ENCODE results near the gene UGT1A10. TPM values are rescaled to one million over a fixed set of nuclear protein-coding genes. Genes with fewer than 3 reads are reported as not detected.
A peak's percentile ranks its signal among the peaks of the same experiment; 100 is the strongest.
"Not testable (repeated sequence)": the region's sequence is repeated elsewhere in the genome, so short reads cannot be mapped to it uniquely, and the experiment has no call there.

The UGT1A10 gene
- total RNA-seq, 1 donor from 2014 or later, result not detected

GRCh38 chr2:233620204-233620603 lies 16.0 kb upstream of the UGT1A10 start:
- Histone ChIP-seq H3K4me3 (ENCODE audit: low read depth, low read length) (no peak overlapping the region), H3K36me3 (ENCODE audit: control insufficient read depth, insufficient read depth, low read length) (no peaks in the 10 kb centered on the region), H3K27me3 (ENCODE audit: control insufficient read depth, insufficient read depth, low read length) (no peaks in the 10 kb centered on the region)
- no peak for DNase-seq (ENCODE audit: low read depth)
- FAIRE-seq, result no peak
- no peak for TF ChIP-seq CTCF (IDR thresholded peaks at IDR 0.05; ENCODE audit: insufficient read depth, low read length, severe bottlenecking)

DNA sequence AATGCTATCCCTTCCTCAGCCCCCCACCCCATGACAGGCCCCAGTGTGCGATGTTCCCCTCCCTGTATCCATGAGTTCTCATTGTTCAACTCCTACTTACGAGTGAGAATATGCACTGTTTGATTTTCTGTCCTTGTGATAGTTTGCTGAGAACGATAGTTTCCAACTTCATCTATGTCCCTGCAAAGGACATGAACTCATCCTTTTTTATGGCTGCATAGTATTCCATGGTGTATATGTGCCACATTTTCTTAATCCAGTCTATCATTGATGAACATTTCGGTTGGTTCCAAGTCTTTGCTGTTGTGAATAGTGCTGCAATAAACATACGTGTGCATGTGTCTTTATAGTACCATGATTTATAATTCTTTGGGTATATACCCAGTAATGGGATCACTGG lies 14.4 kb upstream of the UGT1A10 start:
- DNase-seq (ENCODE audit: low read depth); H3K4me3 ChIP-seq (ENCODE audit: low read depth, low read length); FAIRE-seq; H3K27me3 ChIP-seq (ENCODE audit: control insufficient read depth, insufficient read depth, low read length); H3K36me3 ChIP-seq (ENCODE audit: control insufficient read depth, insufficient read depth, low read length): not testable (repeated sequence)

- DNase-seq (ENCODE audit: low read depth) (no peak), FAIRE-seq (no peak)
- no peaks in the 10 kb centered on the region for H3K36me3 ChIP-seq (ENCODE audit: control insufficient read depth, insufficient read depth, low read length)
- no peak for TF ChIP-seq CTCF (IDR thresholded peaks at IDR 0.05; ENCODE audit: insufficient read depth, low read length, severe bottlenecking)
- H3K27me3 ChIP-seq (ENCODE audit: control insufficient read depth, insufficient read depth, low read length), result no peaks in the 10 kb centered on the region
- no peak overlapping the region for H3K4me3 ChIP-seq (ENCODE audit: low read depth, low read length)
Observed at GRCh38 chr2:233627331-233628025, 8.8 kb upstream of the UGT1A10 start.

DNA sequence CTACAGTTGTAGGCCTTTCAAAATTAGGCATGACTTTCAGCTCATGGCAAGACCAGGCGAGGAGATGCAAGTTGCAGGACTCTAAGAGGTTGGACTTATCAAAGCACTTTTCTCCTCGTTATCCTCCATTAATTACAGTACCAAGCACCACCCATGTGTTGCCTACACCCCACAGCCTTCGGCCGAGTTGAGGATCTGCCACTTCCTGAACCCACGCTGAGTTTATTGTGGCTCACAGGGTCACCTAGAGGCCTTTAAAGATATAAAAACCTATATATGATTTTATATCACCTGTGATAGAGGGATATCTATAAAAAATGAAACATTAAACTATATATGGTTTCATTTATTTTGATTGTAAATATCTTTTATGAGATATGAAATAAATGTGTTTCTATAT lies 2.6 kb downstream of the UGT1A10 start:
- TF ChIP-seq CTCF (IDR thresholded peaks at IDR 0.05; ENCODE audit: insufficient read depth, low read length, severe bottlenecking), result no peak
- DNase-seq (ENCODE audit: low read depth), result peak; percentile 11
- no peak for FAIRE-seq
- Histone ChIP-seq H3K27me3 (ENCODE audit: control insufficient read depth, insufficient read depth, low read length) (no peaks in the 10 kb centered on the region), H3K4me3 (ENCODE audit: low read depth, low read length) (no peak overlapping the region), H3K36me3 (ENCODE audit: control insufficient read depth, insufficient read depth, low read length) (no peaks in the 10 kb centered on the region)

- Histone ChIP-seq H3K36me3 (ENCODE audit: control insufficient read depth, insufficient read depth, low read length) (no peaks in the 10 kb centered on the region), H3K27me3 (ENCODE audit: control insufficient read depth, insufficient read depth, low read length) (no peaks in the 10 kb centered on the region), H3K4me3 (ENCODE audit: low read depth, low read length) (no peak overlapping the region)
- no peak for DNase-seq (ENCODE audit: low read depth)
- no peak for TF ChIP-seq CTCF (IDR thresholded peaks at IDR 0.05; ENCODE audit: insufficient read depth, low read length, severe bottlenecking)
- FAIRE-seq, result no peak
Observed at GRCh38 chr2:233639860-233640259, 3.6 kb downstream of the UGT1A10 start.

- peak; percentile 54 for DNase-seq (ENCODE audit: low read depth)
Observed at GRCh38 chr2:233643128-233643527, 6.9 kb downstream of the UGT1A10 start.

GRCh38 chr2:233646033-233646432 lies 9.8 kb downstream of the UGT1A10 start:
- H3K27me3 ChIP-seq (ENCODE audit: control insufficient read depth, insufficient read depth, low read length); DNase-seq (ENCODE audit: low read depth); FAIRE-seq; H3K36me3 ChIP-seq (ENCODE audit: control insufficient read depth, insufficient read depth, low read length); H3K4me3 ChIP-seq (ENCODE audit: low read depth, low read length): not testable (repeated sequence)

More at GRCh38 chr2:233643128-233643527, 6.9 kb downstream of the UGT1A10 start:
- peak; percentile 56 for TF ChIP-seq CTCF (IDR thresholded peaks at IDR 0.05; ENCODE audit: insufficient read depth, low read length, severe bottlenecking)
- FAIRE-seq, result no peak
- Histone ChIP-seq H3K36me3 (ENCODE audit: control insufficient read depth, insufficient read depth, low read length) (no peaks in the 10 kb centered on the region), H3K4me3 (ENCODE audit: low read depth, low read length) (no peak overlapping the region), H3K27me3 (ENCODE audit: control insufficient read depth, insufficient read depth, low read length) (no peaks in the 10 kb centered on the region)

Measured in bronchial epithelial cell (primary cell).